Neutrophil (primary cell): ENCODE measurements around the gene NSL1.
A peak's percentile ranks its signal among the peaks of the same experiment; 100 is the strongest.
"Not testable (repeated sequence)": the region's sequence is repeated elsewhere in the genome, so short reads cannot be mapped to it uniquely, and the experiment has no call there.

Experiments
- H3K27ac ChIP-seq: fragments of 200-600 bp; sonication (generic); 2 replicates; pipeline ENCODE4 v1.5.1; 2016; ENCODE audit warnings: mild to moderate bottlenecking, moderate library complexity
- H3K27me3 ChIP-seq: fragments of 200-600 bp; sonication (generic); 2 replicates; pipeline ENCODE4 v1.6.0; 2016; ENCODE audit warnings: mild to moderate bottlenecking
- H3K36me3 ChIP-seq: fragments of 200-600 bp; sonication (generic); 2 replicates; pipeline ENCODE4 v1.5.1; 2017
- H3K4me1 ChIP-seq, 2 experiments: fragments of 200-600 bp in 1 of 2; sonication (generic) in 1 of 2; 1 replicate in 1 of 2; 2 replicates in 1 of 2; pipeline versions ENCODE4 v1.5.1 to v1.6.1; 2013 to 2016; ENCODE audit warnings: low read depth in 1 of 2, low read length in 1 of 2, mild to moderate bottlenecking in 1 of 2, moderate library complexity in 1 of 2; ENCODE audit not compliant: control insufficient read depth in 1 of 2, insufficient read depth in 1 of 2
- H3K4me3 ChIP-seq, 2 experiments: fragments of 200-600 bp in 1 of 2; sonication (generic) in 1 of 2; 1 replicate in 1 of 2; 2 replicates in 1 of 2; pipeline ENCODE4 v1.5.1; 2013 to 2016; ENCODE audit warnings: low read depth in 1 of 2, low read length in 1 of 2, mild to moderate bottlenecking in 1 of 2, moderate library complexity in 1 of 2
- H3K9me3 ChIP-seq: fragments of 200-600 bp; sonication (generic); 2 replicates; pipeline ENCODE4 v1.5.1; 2016
- TF ChIP-seq, protein P1 (sequence below): fragments of 200-600 bp; sonication (generic); IDR thresholded peaks from 2 replicates; pipeline ENCODE4 v1.5.1; 2016; ENCODE audit warnings: antibody characterized with exemption

The NSL1 gene

DNA sequence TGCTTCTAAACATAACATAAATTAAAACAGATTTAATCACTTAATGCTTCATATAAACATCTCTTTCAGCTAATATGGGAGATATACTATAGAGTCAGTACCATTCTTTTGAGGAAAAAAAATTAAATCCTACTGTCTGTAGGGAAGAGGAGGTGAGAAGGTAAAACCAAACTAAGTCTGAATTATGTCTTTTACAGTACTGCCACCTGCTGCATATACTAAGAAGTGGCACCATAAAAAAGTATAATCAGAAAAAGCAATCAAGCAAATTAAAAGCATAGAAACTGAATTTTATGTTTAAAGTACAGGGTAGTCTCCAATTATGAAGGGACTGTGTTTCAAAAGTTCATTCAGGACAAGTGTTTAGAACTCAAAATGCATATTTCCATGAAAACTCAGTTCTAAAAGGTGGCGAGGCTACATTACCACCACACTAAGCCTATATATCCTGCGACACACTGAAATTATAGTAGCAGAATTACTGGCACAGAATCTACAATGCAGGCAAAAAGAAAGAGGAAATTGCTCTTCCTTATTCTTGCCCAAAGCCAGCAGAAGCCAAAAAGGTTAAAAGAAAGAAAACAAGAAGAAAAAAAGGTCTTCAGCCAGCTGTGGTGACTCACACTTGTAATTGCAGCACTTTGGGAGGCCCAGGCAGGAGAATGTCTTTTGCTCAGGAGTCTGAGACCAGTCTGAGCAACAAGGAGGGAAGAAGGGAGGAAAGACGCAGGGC is 9.0 kb downstream of the NSL1 start:
- TF ChIP-seq, protein P1, sequence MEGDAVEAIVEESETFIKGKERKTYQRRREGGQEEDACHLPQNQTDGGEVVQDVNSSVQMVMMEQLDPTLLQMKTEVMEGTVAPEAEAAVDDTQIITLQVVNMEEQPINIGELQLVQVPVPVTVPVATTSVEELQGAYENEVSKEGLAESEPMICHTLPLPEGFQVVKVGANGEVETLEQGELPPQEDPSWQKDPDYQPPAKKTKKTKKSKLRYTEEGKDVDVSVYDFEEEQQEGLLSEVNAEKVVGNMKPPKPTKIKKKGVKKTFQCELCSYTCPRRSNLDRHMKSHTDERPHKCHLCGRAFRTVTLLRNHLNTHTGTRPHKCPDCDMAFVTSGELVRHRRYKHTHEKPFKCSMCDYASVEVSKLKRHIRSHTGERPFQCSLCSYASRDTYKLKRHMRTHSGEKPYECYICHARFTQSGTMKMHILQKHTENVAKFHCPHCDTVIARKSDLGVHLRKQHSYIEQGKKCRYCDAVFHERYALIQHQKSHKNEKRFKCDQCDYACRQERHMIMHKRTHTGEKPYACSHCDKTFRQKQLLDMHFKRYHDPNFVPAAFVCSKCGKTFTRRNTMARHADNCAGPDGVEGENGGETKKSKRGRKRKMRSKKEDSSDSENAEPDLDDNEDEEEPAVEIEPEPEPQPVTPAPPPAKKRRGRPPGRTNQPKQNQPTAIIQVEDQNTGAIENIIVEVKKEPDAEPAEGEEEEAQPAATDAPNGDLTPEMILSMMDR: peak; percentile 67
- H3K36me3 ChIP-seq: peaks cover 31% of the 10 kb centered on the region
- H3K9me3 ChIP-seq: no peaks in the 10 kb centered on the region
- H3K27me3 ChIP-seq: no peaks in the 10 kb centered on the region
- H3K27ac ChIP-seq: peak overlapping the region; percentile 37
- no peak overlapping the region for H3K4me3 ChIP-seq
- peaks cover 0 to 3% of the 10 kb centered on the region in 2 experiments for H3K4me1 ChIP-seq

DNA sequence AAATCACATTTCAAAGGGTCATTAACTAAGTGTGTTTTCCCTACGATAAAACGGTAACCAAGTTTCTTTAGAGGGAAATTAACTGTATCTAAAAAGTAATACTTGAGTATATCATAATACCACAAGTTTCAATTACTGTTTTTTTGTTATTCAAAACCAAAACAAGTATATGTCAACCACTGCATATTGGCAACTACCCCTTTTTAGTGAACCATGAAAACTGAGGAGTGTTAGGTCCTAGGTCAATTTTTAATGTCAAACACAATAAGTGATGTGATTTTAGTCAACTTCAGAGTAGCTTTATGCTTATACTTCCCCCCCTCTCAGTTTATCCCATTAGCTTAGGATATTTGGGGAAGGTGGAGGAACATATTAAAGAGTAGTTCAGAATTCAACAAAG is 10.4 kb downstream of the NSL1 start:
- TF ChIP-seq, protein P1: no peak
- no peaks in the 10 kb centered on the region for H3K9me3 ChIP-seq
- H3K27me3 ChIP-seq: no peaks in the 10 kb centered on the region
- peaks cover 0 to 3% of the 10 kb centered on the region in 2 experiments for H3K4me1 ChIP-seq
- no peak overlapping the region for H3K4me3 ChIP-seq
- H3K27ac ChIP-seq: no peak overlapping the region
- peaks cover 31% of the 10 kb centered on the region for H3K36me3 ChIP-seq

DNA sequence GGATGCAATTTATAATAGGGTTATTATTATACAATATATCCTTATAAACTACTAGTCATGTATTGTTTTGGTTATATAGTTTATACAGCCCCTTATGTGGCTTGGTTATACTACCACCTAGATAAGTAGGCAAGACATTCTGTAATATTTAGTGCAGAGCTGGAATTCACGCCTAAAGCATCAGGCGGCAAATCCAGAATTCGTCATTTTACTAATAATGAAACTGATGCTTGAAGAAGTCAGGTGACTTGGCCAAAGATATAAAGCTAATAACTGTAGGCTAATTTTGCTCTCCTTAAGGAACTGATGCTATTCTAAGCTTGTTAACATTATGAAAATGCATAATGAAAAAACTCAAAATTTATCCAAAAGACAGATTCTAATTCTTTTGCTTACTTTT is 10.8 kb downstream of the NSL1 start:
- Histone ChIP-seq H3K9me3 (no peaks in the 10 kb centered on the region), H3K27ac (no peak overlapping the region), H3K4me3 (no peak overlapping the region), H3K36me3 (peaks cover 27% of the 10 kb centered on the region), H3K27me3 (no peaks in the 10 kb centered on the region), H3K4me1 (peaks cover 0 to 3% of the 10 kb centered on the region in 2 experiments)
- TF ChIP-seq, protein P1: no peak

DNA sequence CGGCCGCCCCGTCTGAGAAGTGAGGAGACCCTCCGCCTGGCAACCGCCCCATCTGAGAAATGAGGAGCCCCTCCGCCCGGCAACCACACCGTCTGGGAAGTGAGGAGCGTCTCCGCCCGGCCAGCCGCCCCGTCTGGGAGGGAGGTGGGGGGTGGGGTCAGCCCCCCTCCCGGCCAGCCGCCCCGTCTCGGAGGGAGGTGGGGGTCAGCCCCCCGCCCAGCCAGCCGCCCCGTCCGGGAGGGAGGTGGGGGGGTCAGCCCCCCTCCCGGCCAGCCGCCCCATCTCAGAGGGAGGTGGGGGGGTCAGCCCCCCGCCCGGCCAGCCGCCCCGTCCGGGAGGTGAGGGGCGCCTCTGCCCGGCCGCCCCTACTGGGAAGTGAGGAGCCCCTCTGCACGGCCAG is 12.5 kb downstream of the NSL1 start:
- H3K27ac ChIP-seq, H3K4me1 ChIP-seq, H3K9me3 ChIP-seq, H3K4me3 ChIP-seq, H3K27me3 ChIP-seq: not testable (repeated sequence)
- H3K36me3 ChIP-seq: peaks cover 12% of the 10 kb centered on the region

DNA sequence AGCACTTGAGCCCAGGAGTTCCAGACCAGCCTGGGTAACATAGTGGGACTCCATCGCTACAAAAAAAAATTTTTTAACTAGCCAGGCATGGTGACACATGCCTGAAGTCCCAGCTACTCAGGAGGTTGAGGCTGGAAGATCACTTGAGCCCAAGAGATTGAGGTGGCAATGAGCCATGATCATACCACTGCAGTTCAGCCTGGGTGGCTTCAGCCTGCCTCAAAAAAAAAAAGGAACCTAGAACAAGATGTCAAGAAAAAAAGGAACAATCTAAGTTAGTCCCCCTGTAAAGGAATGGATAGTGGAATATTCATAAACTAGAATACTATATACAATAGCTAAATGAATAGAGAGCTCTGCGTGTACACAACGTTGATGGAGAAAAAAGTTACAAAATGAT is 14.4 kb downstream of the NSL1 start:
- H3K36me3 ChIP-seq: no peaks in the 10 kb centered on the region
- no peak overlapping the region for H3K4me3 ChIP-seq
- H3K27me3 ChIP-seq: no peaks in the 10 kb centered on the region
- H3K4me1 ChIP-seq: peaks cover 6 to 9% of the 10 kb centered on the region in 2 experiments
- TF ChIP-seq, protein P1: no peak
- no peak overlapping the region for H3K27ac ChIP-seq
- H3K9me3 ChIP-seq: no peaks in the 10 kb centered on the region

DNA sequence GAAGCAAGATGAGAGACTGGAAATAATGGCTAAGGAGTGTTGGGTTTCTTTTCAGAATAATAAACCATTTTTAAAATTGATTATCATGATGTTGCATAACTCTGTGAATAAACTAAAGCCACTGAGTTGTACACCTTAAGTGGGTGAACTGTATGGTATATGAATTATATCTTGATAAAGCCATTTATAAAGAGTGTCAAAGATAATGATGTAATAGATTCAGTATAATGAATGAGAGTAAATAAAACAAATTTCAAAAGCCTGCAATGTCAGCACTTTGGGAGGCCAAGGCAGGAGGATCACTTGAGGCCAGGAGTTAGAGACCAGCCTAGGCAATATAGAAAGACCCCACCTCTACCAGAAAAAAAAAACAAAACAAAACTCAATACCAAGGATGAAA is 16.3 kb downstream of the NSL1 start:
- H3K27ac ChIP-seq: no peak overlapping the region
- no peaks in the 10 kb centered on the region for H3K27me3 ChIP-seq
- peaks cover 6 to 9% of the 10 kb centered on the region in 2 experiments for H3K4me1 ChIP-seq
- H3K9me3 ChIP-seq: no peaks in the 10 kb centered on the region
- TF ChIP-seq, protein P1: no peak
- no peaks in the 10 kb centered on the region for H3K36me3 ChIP-seq
- no peak overlapping the region for H3K4me3 ChIP-seq
